ENCODE results near the gene DECR2.
"Not testable (repeated sequence)": the region's sequence is repeated elsewhere in the genome, so short reads cannot be mapped to it uniquely, and the experiment has no call there.

Gene DECR2

DNA sequence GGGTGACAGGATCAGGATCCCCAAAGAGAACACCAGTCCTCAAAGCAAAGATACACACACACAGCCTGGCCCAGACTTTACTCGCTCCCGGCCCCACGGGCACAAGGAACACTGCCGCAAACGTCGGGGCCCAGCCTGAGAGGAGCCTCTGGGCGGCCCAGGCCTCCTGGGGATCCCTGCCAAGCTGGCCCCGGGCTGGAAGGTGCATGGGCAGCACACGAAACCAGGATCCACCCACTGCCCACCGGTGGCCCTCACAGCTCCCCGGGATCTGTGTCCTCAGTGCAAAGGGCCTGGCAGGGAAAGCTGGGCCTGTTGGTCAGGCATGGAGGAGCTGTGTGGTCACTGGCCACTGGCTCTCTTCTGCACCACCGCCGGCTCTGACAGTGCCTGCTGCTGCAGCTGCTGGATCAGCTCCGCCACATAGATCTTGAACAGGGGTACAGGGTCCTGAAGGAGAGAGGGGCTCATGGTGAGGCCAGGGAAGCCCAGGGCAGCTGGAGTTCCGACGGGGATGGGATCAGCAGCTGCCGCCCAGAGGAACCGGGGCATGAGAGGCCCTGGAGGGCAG, 34.3 kb upstream of the DECR2 start:
- no peak for DNase-seq (ENCODE audit: low read depth)

GRCh38 chr16:368388-369158, 33.1 kb upstream of the DECR2 start:
- DNase-seq (ENCODE audit: low read depth), result no peak

DNA sequence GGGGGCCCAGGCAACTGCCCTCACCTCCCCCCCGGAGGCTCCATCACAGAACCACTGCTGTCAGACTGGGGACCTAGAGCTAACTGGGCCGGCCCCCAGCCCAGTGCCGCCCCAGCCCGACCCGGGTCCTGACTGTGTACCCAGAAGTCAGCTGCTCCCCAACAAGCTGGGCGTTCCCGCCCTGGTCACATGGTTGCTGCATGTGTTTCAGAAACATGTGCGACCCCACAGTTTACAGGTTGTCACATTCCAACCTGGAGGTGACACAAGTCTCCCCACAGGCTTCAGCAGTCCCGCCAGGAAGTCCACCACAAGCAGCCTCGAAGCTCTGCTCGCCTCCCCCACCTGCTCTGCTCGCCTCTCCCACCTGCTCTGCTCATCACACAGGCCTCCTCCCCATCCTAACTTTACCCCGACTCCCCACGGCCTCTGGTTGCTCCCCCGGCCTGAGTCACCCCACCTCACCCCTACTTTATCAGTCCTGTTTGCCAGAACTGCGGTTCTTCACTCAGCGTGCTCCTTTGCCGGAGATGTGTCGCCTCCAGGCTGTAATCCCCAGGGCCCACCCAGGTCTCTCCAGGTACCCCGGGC, 32.3 kb upstream of the DECR2 start:
- DNase-seq (ENCODE audit: low read depth), result no peak

- DNase-seq (ENCODE audit: low read depth), result no peak
Observed at GRCh38 chr16:369866-370436, 31.7 kb upstream of the DECR2 start.

DNA sequence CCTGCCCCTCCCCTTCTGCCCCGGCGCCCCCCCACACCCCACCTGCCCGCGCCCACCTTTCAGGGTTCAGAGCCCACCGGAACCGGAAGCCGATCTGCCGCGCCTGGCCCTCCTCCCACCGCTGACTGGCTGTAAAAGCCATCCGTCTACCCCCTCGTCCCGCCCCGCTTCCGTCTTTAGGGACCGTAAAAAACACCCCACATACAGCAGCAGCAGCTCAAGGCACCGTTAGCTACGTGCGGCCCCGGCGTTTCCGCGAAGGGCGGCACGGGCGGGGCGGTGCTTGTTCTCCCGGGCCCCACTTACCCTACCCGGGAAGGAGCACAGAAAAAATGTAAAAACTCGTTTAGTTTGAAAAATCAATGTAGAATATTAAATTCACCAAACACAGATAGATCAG, 31.2 kb upstream of the DECR2 start, which contains the start of gene MRPL28:
Gene MRPL28 (minus strand): TSS at position 96 of the 400 bp plus-strand sequence. CDS start 320 bp downstream, outside the sequence.
- DNase-seq (ENCODE audit: low read depth), result peak; percentile 96

GRCh38 chr16:370979-371514, 30.6 kb upstream of the DECR2 start:
- DNase-seq (ENCODE audit: low read depth), result no peak

DNA sequence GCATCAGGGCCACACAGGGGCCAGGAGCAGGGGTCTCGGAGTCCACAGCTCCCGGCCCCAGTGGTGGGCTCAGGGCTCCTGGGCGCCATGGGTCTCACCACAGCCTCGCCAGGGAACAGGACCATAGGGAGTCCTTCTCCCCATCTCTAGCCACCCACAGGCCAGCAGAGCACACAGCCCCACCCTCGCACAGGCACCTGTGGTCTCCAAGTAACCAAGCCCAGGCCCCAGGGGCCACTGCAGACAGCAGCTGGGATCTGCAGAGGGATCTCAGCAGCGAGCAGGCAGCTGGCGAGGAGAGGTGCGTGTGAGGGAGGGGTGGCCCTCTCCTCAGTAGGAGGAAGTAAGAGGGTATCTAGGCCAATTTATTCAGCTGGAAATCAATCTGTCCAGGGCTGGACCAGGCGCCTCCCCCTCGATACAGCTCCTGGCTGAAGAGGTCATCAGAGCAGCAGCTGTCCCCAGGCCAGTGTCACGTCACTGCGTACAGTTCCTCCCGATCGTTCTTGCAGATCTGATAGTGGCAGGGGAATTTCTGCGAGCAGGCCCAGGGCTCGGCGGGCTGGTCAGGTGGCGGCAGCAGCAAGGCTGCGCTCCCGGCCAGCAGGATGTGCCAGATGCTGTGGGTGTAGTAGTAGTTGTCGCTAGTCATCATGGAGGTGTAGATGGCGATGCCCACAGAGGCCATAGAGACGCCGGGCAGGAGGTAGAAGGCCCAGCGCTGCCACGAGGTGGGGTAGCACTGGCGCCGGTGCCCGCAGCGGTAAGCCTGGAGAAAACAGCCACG, 30.0 kb upstream of the DECR2 start:
- DNase-seq (ENCODE audit: low read depth), result no peak

DNA sequence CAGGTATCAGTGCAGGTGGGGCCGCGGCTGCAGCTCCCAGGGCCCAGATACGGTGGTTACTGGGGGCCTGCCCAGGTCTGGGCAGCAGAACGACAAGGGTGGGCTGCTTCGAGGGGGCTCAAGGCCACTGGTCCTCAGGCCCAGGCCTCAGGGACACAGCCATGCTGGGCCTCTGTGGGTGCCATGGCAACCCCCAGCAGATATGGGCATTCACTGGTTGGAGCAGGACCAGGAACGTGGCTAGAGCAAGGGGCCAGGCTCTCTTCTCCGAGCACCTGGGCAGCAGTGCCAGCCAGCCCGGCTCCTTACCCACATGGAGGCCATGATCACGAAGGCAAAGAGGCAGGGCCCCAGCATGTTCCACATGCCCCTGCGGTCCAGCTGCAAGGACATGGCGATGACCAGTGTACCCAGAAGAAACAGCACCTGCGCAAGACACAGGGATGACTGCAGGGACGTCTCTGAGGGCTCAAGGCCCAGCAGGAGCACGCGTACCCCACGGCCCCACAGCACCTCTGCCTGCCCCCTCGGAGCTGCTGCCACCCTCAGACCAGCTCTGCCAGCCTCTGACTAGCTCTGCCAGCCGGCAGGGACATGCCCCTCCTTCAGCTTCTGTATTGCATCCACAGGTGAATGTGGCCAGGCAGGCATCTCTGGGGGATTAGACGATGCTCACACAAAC, 29.2 kb upstream of the DECR2 start:
- DNase-seq (ENCODE audit: low read depth), result no peak

DNA sequence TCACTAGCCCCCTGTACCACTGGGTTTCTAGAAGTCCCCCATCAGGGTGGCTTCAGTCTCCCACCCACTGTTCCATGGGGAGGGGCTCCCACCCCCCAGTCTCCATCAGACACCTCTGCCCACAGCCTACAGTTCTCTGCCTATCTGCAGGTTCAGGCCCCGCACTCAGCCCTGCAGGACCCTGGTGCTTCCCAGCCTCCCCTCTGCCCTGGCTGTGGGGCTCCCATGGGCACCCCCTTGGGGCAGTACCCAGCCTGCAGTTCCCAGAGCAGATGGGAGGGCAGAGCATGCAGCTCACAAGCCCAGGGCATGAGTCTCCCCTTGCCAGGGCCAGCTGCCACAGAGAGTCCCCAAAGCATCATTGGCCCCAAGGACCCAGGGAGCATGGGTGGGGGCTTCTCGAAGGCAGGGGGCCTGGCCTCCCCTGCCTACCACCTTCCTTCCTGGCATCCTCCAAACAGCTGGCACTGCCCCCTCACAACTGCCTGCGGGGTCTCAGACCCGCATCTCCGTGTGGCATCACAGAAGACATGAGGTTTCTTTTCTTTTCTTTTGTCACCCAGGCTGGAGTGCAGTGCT, 28.6 kb upstream of the DECR2 start:
- no peak for DNase-seq (ENCODE audit: low read depth)

DNA sequence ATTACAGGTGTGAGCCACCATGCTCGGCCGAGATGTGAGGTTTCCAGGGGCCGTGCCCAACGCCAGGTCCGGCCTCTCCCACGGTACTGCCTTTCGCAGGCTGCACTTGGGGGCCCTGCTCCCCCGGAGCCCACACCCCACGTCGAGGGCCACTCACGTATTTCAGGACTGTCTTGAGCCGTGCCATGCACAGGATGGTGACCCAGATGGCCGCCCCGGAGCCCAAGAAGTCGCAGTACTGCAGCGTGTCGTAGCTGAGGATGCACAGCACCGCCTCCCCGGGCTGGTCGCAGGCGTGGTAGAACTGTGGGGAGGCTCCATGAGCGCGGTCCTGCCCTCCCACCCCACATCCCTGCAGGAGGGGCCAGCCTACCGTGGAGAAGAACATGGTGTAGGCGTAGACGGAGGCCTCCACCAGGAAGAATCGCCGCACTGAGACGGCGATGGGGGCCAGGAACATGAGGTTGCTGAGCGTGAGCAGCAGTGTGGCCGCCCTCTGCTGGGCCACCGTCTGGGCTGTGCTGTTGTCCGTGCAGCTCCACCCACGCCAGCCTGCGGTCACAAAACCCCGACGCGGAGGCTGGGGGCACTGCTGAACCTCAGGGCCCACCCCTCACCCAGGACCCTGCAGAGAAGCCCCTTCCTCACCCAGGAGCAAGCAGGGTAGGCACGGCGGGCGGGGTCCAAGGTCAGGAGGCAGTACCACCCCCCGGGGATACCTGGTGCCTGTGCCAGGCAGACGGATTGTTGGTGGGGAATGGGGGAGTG, 27.7 kb upstream of the DECR2 start:
- DNase-seq (ENCODE audit: low read depth), result no peak

GRCh38 chr16:374616-374926, 27.1 kb upstream of the DECR2 start:
- no peak for DNase-seq (ENCODE audit: low read depth)

DNA sequence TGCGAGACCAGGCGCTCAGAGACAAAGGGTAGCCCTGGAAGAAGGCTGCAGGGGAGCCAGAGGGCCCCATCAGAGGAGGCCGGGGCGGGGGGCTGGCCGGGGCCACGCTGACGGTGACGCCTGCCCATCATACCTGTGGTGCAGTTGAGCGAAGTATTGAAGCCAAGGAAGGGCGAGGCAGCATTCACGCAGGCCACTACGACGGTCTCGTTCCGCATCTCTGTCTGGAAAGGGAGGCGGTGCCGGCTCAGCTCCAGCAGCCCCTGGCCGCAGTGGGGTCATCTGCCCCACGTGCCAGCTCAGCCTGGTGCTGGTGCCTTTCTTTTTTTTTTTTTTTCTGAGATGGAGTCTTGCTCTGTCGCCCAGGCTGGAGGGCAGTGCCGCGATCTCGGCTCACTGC, 26.5 kb upstream of the DECR2 start:
- DNase-seq (ENCODE audit: low read depth), result no peak

GRCh38 chr16:375927-376816, 25.5 kb upstream of the DECR2 start:
- DNase-seq (ENCODE audit: low read depth), result no peak

- DNase-seq (ENCODE audit: low read depth), result no peak
Observed at GRCh38 chr16:376817-377418, 24.8 kb upstream of the DECR2 start.

DNA sequence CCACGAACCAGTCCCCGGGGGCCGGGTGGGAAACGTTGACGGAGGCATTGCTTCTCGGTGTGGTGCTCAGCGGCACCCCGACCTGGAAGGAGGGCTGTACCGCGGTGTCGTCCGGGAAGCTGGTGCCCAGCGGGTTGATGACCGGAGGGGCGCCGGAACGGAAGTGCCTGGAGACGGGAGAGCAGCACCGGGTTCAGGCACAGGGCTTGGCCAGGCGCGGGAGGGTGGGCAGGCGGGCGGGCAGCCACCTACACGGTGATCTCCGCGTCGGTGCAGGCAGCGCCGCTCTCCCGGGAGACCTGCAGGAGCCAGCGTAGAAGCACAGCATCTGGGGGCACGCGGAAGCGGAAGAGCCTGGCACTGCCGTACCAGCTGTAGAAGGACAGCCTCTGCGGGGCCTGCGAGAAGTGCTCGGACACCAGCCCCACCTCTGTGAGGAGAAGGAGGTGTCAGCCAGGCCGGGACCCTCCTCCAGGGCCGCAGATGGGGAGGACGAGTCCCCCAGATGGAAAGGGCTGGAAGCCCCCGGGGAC, 24.2 kb upstream of the DECR2 start:
- DNase-seq (ENCODE audit: low read depth), result no peak

GRCh38 chr16:378113-378820, 23.4 kb upstream of the DECR2 start:
- not testable (repeated sequence) for DNase-seq (ENCODE audit: low read depth)

DNA sequence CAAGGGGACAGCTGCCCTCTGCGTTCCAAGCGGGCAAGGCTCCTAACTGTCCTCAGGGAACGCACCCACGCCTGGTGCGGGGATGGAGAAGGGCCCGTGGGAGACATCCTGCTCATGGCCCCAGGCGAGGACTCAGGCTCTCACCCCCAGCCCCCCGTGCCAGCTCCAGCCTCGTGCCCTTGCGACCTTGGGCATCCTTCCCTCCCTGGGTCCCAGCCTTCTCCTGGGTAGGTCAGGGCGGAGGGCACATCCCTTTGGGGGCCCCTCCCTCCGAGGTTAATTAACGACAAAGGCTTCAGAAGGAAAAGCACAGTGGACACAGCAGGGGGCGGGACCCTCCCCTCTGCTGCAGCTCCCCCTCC, 22.9 kb upstream of the DECR2 start:
- no peak for DNase-seq (ENCODE audit: low read depth)
